ENCODE data around the gene SIN3B. TPM values are rescaled to one million over a fixed set of nuclear protein-coding genes. Genes with fewer than 3 reads are reported as not detected.

SIN3B gene
- total RNA-seq, 1 donor from 2014 or later: 84.8 TPM

GRCh38 chr19:16878181-16878965, 49.2 kb downstream of the SIN3B start:
- no peak for DNase-seq (ENCODE audit: low spot score)
- H3K27me3 Mint-ChIP-seq (ENCODE audit: unreplicated experiment): peaks cover 8% of the 10 kb centered on the region
- peaks cover 53% of the 10 kb centered on the region for H3K36me3 Mint-ChIP-seq (ENCODE audit: low read depth, unreplicated experiment)
- no peak overlapping the region for H3K4me3 Mint-ChIP-seq (ENCODE audit: unreplicated experiment)
- TF ChIP-seq CTCF (IDR thresholded peaks at IDR 0.05; ENCODE audit: unreplicated experiment): no peak
- no peak overlapping the region for H3K27ac Mint-ChIP-seq (ENCODE audit: unreplicated experiment)
- H3K9me3 Mint-ChIP-seq (ENCODE audit: unreplicated experiment): peaks cover 22% of the 10 kb centered on the region
- H3K4me1 Mint-ChIP-seq (ENCODE audit: unreplicated experiment): peaks cover 15% of the 10 kb centered on the region

- peak overlapping the region; percentile 85 for H3K4me3 Mint-ChIP-seq (ENCODE audit: unreplicated experiment)
- no peak overlapping the region for H3K27ac Mint-ChIP-seq (ENCODE audit: unreplicated experiment)
- TF ChIP-seq CTCF (IDR thresholded peaks at IDR 0.05; ENCODE audit: unreplicated experiment): no peak
- no peaks in the 10 kb centered on the region for H3K4me1 Mint-ChIP-seq (ENCODE audit: unreplicated experiment)
- H3K9me3 Mint-ChIP-seq (ENCODE audit: unreplicated experiment): peaks cover 17% of the 10 kb centered on the region
- H3K36me3 Mint-ChIP-seq (ENCODE audit: low read depth, unreplicated experiment): peaks cover 31% of the 10 kb centered on the region
- no peak for DNase-seq (ENCODE audit: low spot score)
- H3K27me3 Mint-ChIP-seq (ENCODE audit: unreplicated experiment): peaks cover 5% of the 10 kb centered on the region
These were observed 51.8 kb downstream of the SIN3B start for GRCh38 chr19:16880884-16881554.

GRCh38 chr19:16882146-16882545, 52.9 kb downstream of the SIN3B start:
- Mint-ChIP-seq H3K27me3 (ENCODE audit: unreplicated experiment) (peaks cover 5% of the 10 kb centered on the region), H3K4me1 (ENCODE audit: unreplicated experiment) (no peaks in the 10 kb centered on the region), H3K27ac (ENCODE audit: unreplicated experiment) (peak overlapping the region; percentile 25), H3K4me3 (ENCODE audit: unreplicated experiment) (no peak overlapping the region), H3K9me3 (ENCODE audit: unreplicated experiment) (peaks cover 17% of the 10 kb centered on the region), H3K36me3 (ENCODE audit: low read depth, unreplicated experiment) (peaks cover 31% of the 10 kb centered on the region)
- no peak for TF ChIP-seq CTCF (IDR thresholded peaks at IDR 0.05; ENCODE audit: unreplicated experiment)
- no peak for DNase-seq (ENCODE audit: low spot score)

- H3K36me3 Mint-ChIP-seq (ENCODE audit: low read depth, unreplicated experiment): peaks cover 31% of the 10 kb centered on the region
- no peak for DNase-seq (ENCODE audit: low spot score)
- H3K27me3 Mint-ChIP-seq (ENCODE audit: unreplicated experiment): peaks cover 2% of the 10 kb centered on the region
- H3K27ac Mint-ChIP-seq (ENCODE audit: unreplicated experiment): no peak overlapping the region
- H3K9me3 Mint-ChIP-seq (ENCODE audit: unreplicated experiment): peaks cover 17% of the 10 kb centered on the region
- no peak for TF ChIP-seq CTCF (IDR thresholded peaks at IDR 0.05; ENCODE audit: unreplicated experiment)
- H3K4me3 Mint-ChIP-seq (ENCODE audit: unreplicated experiment): no peak overlapping the region
- H3K4me1 Mint-ChIP-seq (ENCODE audit: unreplicated experiment): peaks cover 3% of the 10 kb centered on the region
These were observed 54.3 kb downstream of the SIN3B start for GRCh38 chr19:16883522-16883921.

GRCh38 chr19:16885166-16885565, 56.0 kb downstream of the SIN3B start:
- Mint-ChIP-seq H3K4me1 (ENCODE audit: unreplicated experiment) (peaks cover 3% of the 10 kb centered on the region), H3K9me3 (ENCODE audit: unreplicated experiment) (peaks cover 16% of the 10 kb centered on the region), H3K27me3 (ENCODE audit: unreplicated experiment) (peaks cover 2% of the 10 kb centered on the region), H3K27ac (ENCODE audit: unreplicated experiment) (no peak overlapping the region), H3K4me3 (ENCODE audit: unreplicated experiment) (no peak overlapping the region), H3K36me3 (ENCODE audit: low read depth, unreplicated experiment) (peaks cover 20% of the 10 kb centered on the region)
- DNase-seq (ENCODE audit: low spot score): no peak
- TF ChIP-seq CTCF (IDR thresholded peaks at IDR 0.05; ENCODE audit: unreplicated experiment): no peak

Measured in endothelial cell (in vitro differentiated cells).